Epithelial cell of proximal tubule (primary cell): Measurements from ENCODE around the gene EIPR1. TPM values are rescaled to one million over a fixed set of nuclear protein-coding genes. Genes with fewer than 3 reads are reported as not detected.

Experiments
- DNase-seq: peaks from one replicate; pipeline ENCODE4 v3.0.0-alpha.2; 2011; ENCODE audit warnings: low read depth
- H3K4me3 ChIP-seq: 2 replicates; pipeline ENCODE4 v1.5.1; 2011; ENCODE audit warnings: low read depth, mild to moderate bottlenecking, low read length
- CTCF ChIP-seq: conservative IDR thresholded peaks from 2 replicates; pipeline ENCODE4 v1.5.1; 2012; ENCODE audit warnings: low read depth, mild to moderate bottlenecking, low read length
- total RNA-seq: library from RNA; depleted of rRNA; stranded (reverse); fragments of >200 nt; gene quantifications from 2 replicates; pipeline ENCODE4 v1.2.3, GENCODE V29; 2015

The EIPR1 gene
- total RNA-seq, 1 donor from 2014 or later = 43.9 TPM

DNA sequence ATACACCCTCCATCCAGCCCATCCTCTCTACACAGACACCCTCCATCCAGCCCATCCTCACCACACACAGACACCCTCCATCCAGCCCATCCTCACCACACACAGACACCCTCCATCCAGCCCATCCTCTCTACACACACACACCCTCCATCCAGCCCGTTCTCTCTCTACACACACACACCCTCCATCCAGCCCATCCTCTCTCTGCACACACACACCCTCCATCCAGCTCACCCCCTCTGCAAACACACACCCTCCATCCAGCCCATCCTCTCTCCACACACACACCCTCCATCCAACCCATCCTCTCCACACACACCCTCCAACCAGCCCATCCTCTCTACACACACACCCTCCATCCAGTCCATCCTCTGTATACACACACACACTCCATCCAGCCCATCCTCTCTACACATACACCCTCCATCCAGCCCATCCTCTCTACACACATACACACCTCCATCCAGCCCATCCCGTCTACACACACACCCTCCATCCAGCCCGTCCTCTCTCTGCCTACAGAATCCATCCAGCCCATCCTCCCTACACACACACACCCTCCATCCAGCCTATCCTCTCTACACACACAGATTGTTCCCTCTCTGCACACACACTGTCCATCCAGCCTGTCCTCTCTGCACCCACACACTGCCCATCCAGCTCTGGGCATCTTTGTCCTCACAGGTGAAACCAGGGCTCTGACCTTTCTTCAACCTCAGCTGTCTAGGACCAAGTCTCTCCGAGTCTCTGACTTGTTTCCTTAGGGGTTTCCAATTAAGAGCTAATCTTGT is 81.2 kb downstream of the EIPR1 start:
- no peak for DNase-seq
- TF ChIP-seq CTCF = no peak
- H3K4me3 ChIP-seq = no peak overlapping the region

DNA sequence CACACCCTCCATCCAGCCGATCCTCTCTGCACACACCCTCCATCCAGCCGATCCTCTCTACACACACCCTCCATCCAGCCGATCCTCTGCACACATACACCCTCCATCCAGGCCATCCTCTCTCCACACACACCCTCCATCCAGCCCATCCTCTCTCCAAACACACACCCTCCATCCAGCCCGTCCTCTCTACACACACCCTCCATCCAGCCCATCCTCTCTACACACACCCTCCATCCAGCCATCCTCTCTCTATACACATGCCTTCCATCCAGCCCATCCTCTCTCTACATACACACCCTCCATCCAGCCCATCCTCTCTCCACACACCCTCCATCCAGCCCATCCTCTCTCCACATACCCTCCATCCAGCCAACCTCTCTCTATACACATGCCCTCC is 83.1 kb downstream of the EIPR1 start:
- TF ChIP-seq CTCF = no peak
- no peak for DNase-seq
- H3K4me3 ChIP-seq = no peak overlapping the region

DNA sequence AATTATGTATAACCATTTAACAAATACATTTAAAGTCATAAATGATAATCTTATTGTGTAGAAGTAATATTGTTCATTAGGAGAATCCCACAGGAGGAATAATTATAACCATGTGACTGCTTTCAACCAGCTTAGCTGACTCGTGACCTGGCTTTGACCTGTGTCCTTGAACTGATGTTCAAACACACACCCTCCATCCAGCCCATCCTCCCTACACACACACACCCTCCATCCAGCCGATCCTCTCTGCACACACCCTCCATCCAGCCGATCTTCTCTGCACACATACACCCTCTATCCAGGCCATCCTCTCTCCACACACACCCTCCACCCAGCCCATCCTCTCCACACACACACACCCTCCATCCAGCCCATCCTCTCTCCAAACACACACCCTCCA is 83.5 kb downstream of the EIPR1 start:
- DNase-seq = no peak
- H3K4me3 ChIP-seq = no peak overlapping the region
- TF ChIP-seq CTCF = no peak

DNA sequence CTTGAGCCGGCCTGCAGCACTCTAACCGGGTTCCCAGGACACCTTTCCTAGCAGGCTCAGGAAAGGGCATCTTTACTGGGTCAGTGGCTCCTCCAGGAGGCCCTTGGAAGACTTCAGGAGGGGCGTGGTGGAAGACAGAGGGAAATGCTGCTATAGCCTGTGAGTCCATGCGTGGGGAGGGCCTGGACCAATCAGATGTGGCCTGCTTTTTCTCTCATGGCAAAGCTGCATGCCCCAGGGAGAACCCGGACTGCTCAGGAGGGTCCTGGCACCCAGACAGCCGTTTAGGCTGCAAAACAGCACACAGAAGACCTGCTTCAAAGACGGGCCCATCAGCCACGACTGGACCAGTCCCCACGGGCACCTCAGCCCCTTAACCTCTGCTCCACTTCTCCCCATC is 84.4 kb downstream of the EIPR1 start:
- H3K4me3 ChIP-seq = no peak overlapping the region
- no peak for TF ChIP-seq CTCF
- DNase-seq = no peak

DNA sequence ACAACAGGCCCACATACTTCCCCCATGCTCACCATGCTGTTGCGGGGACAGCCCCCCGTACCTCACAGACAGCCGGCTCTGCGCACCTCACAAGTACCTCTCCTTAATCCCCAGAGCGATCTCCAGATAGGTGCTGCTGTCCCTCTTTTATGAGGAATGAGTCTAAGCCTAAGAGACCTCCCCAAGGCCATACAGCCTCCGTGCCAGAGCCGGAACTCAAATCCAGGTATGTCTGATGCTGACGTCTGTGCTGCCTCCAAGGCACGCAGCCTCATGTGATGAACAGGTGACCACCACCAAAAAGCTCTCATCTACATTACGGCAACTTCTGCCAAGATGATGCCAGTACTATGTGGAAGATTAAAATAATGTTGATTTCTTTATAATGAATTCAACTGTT is 85.2 kb downstream of the EIPR1 start:
- TF ChIP-seq CTCF = no peak
- DNase-seq = no peak
- no peak overlapping the region for H3K4me3 ChIP-seq

DNA sequence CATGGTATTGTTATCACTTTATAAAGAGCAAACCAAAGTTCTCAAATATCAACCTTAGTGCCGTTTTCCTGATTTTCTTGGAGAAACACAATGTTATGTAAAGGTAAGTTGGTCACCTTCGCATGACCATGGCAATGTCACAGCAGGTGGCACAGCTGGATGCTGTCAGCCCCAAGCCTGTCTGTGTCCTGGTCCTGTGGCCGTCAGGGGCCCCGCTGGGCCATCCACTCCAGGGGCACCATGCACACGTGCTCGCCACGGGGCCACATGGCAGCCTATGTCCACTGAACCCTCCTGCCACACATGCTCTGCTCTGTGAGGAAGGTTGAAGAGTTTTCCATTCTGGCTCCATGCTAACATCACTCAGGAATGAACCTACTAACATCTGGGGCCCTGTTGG is 85.9 kb downstream of the EIPR1 start:
- TF ChIP-seq CTCF = no peak
- no peak for DNase-seq
- no peak overlapping the region for H3K4me3 ChIP-seq

- no peak for TF ChIP-seq CTCF
- H3K4me3 ChIP-seq = no peak overlapping the region
- no peak for DNase-seq
Measured at GRCh38 chr2:3291113-3291512, 86.5 kb downstream of the EIPR1 start.
